H1 (cell line): ENCODE measurements around the gene RPL41. TPM values are rescaled to one million over a fixed set of nuclear protein-coding genes. Genes with fewer than 3 reads are reported as not detected.

Experiments
- CTCF ChIA-PET: fragments of 300-600 bp; sonication (Branson Sonifier 250); formaldehyde crosslinking; loops from one replicate; lab custom pipeline; 2021; ENCODE audit not compliant: partially characterized antibody; lab: Charles Lee
- POLR2A ChIA-PET: fragments of 300-600 bp; sonication (Branson Sonifier 250); formaldehyde crosslinking; loops from one replicate; lab custom pipeline; 2021; ENCODE audit warnings: inconsistent platforms; ENCODE audit not compliant: partially characterized antibody; lab: Charles Lee
- DNase-seq, 2 experiments: peaks; one replicate each; pipeline versions ENCODE4 v3.0.0 to v3.0.0-alpha.2; 2010 to 2022; ENCODE audit warnings: low spot score in 2 of 2, low read depth in 1 of 2, mixed read lengths in 1 of 2
- FAIRE-seq: peaks from 2 replicates; lab custom pipeline; 2011; peaks lifted over from hg19 to GRCh38; lab: Jason Lieb, UNC
- H2AFZ ChIP-seq: 2 replicates; pipeline ENCODE4 v1.8.1; 2012; ENCODE audit warnings: low read length, inconsistent platforms
- H2AK5ac ChIP-seq: 2 replicates; pipeline ENCODE4 v1.6.1; 2013; ENCODE audit warnings: low read depth, low read length
- H2BK120ac ChIP-seq: replicated peaks from 2 replicates; pipeline ENCODE3; 2013; ENCODE audit warnings: low read depth, low read length, inconsistent platforms
- H2BK12ac ChIP-seq: 2 replicates; pipeline ENCODE4 v1.6.1; 2013; ENCODE audit warnings: low read depth, low read length
- H2BK15ac ChIP-seq: 2 replicates; pipeline ENCODE4 v1.6.1; 2013; ENCODE audit warnings: low read length
- H2BK20ac ChIP-seq: 2 replicates; pipeline ENCODE4 v1.6.1; 2013; ENCODE audit warnings: low read length
- H2BK5ac ChIP-seq: 2 replicates; pipeline ENCODE4 v1.6.1; 2013; ENCODE audit warnings: low read depth, low read length
- H3K14ac ChIP-seq: 2 replicates; pipeline ENCODE4 v1.6.1; 2013; ENCODE audit warnings: inconsistent platforms; ENCODE audit not compliant: insufficient read length
- H3K18ac ChIP-seq: 2 replicates; pipeline ENCODE4 v1.6.1; 2013; ENCODE audit warnings: low read length; ENCODE audit errors: extremely low read depth
- H3K23ac ChIP-seq: 2 replicates; pipeline ENCODE4 v1.6.1; 2013; ENCODE audit warnings: inconsistent platforms; ENCODE audit not compliant: insufficient read length
- H3K23me2 ChIP-seq: 2 replicates; pipeline ENCODE4 v1.6.1; 2013; ENCODE audit warnings: low read depth, low read length
- H3K27ac ChIP-seq: 2 replicates; pipeline ENCODE4 v1.6.1; 2011; ENCODE audit warnings: low read depth, low read length, inconsistent platforms
- H3K27me3 ChIP-seq, 4 experiments: replicated peaks in 1 of 4; 1 replicate in 1 of 4; 2 replicates in 3 of 4; pipeline versions ENCODE4 v1.6.1 to v1.8.1; 2011 to 2013; ENCODE audit warnings: low read length in 3 of 4, mild to moderate bottlenecking in 3 of 4, inconsistent platforms in 2 of 4, mixed read lengths in 2 of 4, moderate library complexity in 1 of 4; ENCODE audit not compliant: control insufficient read depth in 3 of 4, insufficient read depth in 3 of 4; ENCODE audit errors: extremely low read depth in 1 of 4
- H3K36me3 ChIP-seq, 4 experiments: 2 replicates each; pipeline versions ENCODE4 v1.6.1 to v1.8.1; 2011 to 2013; ENCODE audit warnings: mild to moderate bottlenecking in 4 of 4, low read length in 3 of 4, moderate library complexity in 2 of 4, control low read depth in 1 of 4, inconsistent platforms in 1 of 4; ENCODE audit not compliant: insufficient read depth in 4 of 4, control insufficient read depth in 2 of 4
- H3K4ac ChIP-seq: replicated peaks from 2 replicates; pipeline ENCODE3; 2013; ENCODE audit warnings: low read length, low read depth, mixed read lengths, inconsistent platforms; ENCODE audit not compliant: insufficient read length
- H3K4me1 ChIP-seq, 4 experiments: replicated peaks in 1 of 4; 1 replicate in 1 of 4; 2 replicates in 3 of 4; pipeline versions ENCODE4 v1.6.1 to v1.8.1; 2011 to 2013; ENCODE audit warnings: low read length in 3 of 4, inconsistent platforms in 2 of 4, mixed read lengths in 1 of 4; ENCODE audit not compliant: insufficient read depth in 4 of 4, control insufficient read depth in 3 of 4
- H3K4me2 ChIP-seq, 2 experiments: 2 replicates each; pipeline versions ENCODE4 v1.6.1 to v1.8.1; 2011 to 2013; ENCODE audit warnings: low read depth in 2 of 2, low read length in 2 of 2, control low read depth in 1 of 2, inconsistent platforms in 1 of 2, mild to moderate bottlenecking in 1 of 2; ENCODE audit not compliant: insufficient read depth in 1 of 2
- H3K4me3 ChIP-seq, 4 experiments: fragments of 200-600, 300-600 bp in 1 of 4; sonication (generic), shearing (Covaris generic), sonication (Bioruptor Twin) in 1 of 4; 2 replicates each; pipeline versions ENCODE4 v1.5.1 to v1.8.1; 2011 to 2016; ENCODE audit warnings: low read length in 4 of 4, low read depth in 3 of 4, control low read depth in 2 of 4, inconsistent platforms in 2 of 4, mild to moderate bottlenecking in 2 of 4, mixed read lengths in 1 of 4, moderate library complexity in 1 of 4; ENCODE audit not compliant: insufficient read depth in 2 of 4; ENCODE audit errors: extremely low read depth in 1 of 4
- H3K56ac ChIP-seq: replicated peaks from 2 replicates; pipeline ENCODE3; 2013; ENCODE audit warnings: low read depth, mild to moderate bottlenecking, mixed read lengths, low read length, inconsistent platforms; ENCODE audit not compliant: insufficient read length
- H3K79me1 ChIP-seq: 2 replicates; pipeline ENCODE4 v1.6.1; 2013; ENCODE audit warnings: low read depth, low read length, control low read depth
- H3K79me2 ChIP-seq, 2 experiments: 2 replicates each; pipeline versions ENCODE4 v1.6.1 to v1.8.1; 2012 to 2013; ENCODE audit warnings: low read length in 2 of 2, mild to moderate bottlenecking in 2 of 2, inconsistent platforms in 1 of 2; ENCODE audit not compliant: insufficient read depth in 2 of 2, control insufficient read depth in 1 of 2
- H3K9ac ChIP-seq, 4 experiments: replicated peaks in 1 of 4; 1 replicate in 1 of 4; 2 replicates in 3 of 4; pipeline versions ENCODE4 v1.6.1 to v1.8.1; 2011 to 2013; ENCODE audit warnings: low read depth in 3 of 4, low read length in 3 of 4, control low read depth in 2 of 4, mild to moderate bottlenecking in 2 of 4, moderate library complexity in 2 of 4, inconsistent platforms in 1 of 4; ENCODE audit errors: extremely low read depth in 1 of 4
- H3K9me3 ChIP-seq, 2 experiments: 2 replicates each; pipeline versions ENCODE4 v1.6.1 to v1.8.1; 2012 to 2013; ENCODE audit warnings: mild to moderate bottlenecking in 2 of 2, moderate library complexity in 2 of 2, control low read depth in 1 of 2, inconsistent platforms in 1 of 2, low read depth in 1 of 2, low read length in 1 of 2, mixed read lengths in 1 of 2; ENCODE audit not compliant: insufficient read depth in 2 of 2
- H4K20me1 ChIP-seq, 2 experiments: replicated peaks in 1 of 2; 2 replicates each; pipeline versions ENCODE3 to v1.8.1; 2011 to 2013; ENCODE audit warnings: inconsistent platforms in 2 of 2, low read length in 2 of 2, mild to moderate bottlenecking in 1 of 2; ENCODE audit not compliant: insufficient read depth in 2 of 2, control insufficient read depth in 1 of 2
- H4K5ac ChIP-seq: 2 replicates; pipeline ENCODE4 v1.6.1; 2013; ENCODE audit warnings: low read length, low read depth, mixed read lengths, inconsistent platforms; ENCODE audit not compliant: insufficient read length
- H4K8ac ChIP-seq: 2 replicates; pipeline ENCODE4 v1.8.0; 2013; ENCODE audit warnings: mild to moderate bottlenecking, moderate library complexity, low read length, inconsistent platforms; ENCODE audit not compliant: insufficient read depth; ENCODE audit errors: extremely low read depth
- H4K91ac ChIP-seq: replicated peaks from 2 replicates; pipeline ENCODE3; 2013; ENCODE audit warnings: low read length, mixed read lengths, inconsistent platforms; ENCODE audit not compliant: insufficient read length
- ATF2 ChIP-seq: IDR thresholded peaks from 2 replicates; pipeline ENCODE4 v1.6.1; 2012; ENCODE audit warnings: low read length, inconsistent platforms
- BACH1 ChIP-seq: IDR thresholded peaks from 2 replicates; pipeline ENCODE4 v1.6.1; 2012; ENCODE audit warnings: low read length, improper control_type of control experiment
- FOSL1 ChIP-seq: IDR thresholded peaks from 2 replicates; pipeline ENCODE4 v1.6.1; 2011; ENCODE audit warnings: mild to moderate bottlenecking, low read depth, low read length, moderate library complexity; ENCODE audit not compliant: insufficient read depth
- HDAC6 ChIP-seq: IDR thresholded peaks from one replicate; pipeline ENCODE4 v1.7.1; 2012; ENCODE audit warnings: low read depth, mild to moderate bottlenecking, inconsistent platforms, low read length, moderate library complexity
- KDM5A ChIP-seq: fragments of 200-600 bp; IDR thresholded peaks from 2 replicates; pipeline ENCODE4 v1.7.1; 2012; ENCODE audit warnings: mild to moderate bottlenecking, low read length, inconsistent platforms, mixed read lengths
- MAFK ChIP-seq: IDR thresholded peaks from 2 replicates; pipeline ENCODE4 v1.6.1; 2012; ENCODE audit warnings: low read depth, mild to moderate bottlenecking, improper control_type of control experiment, low read length
- POLR2A ChIP-seq, 2 experiments: IDR thresholded peaks; 1 replicate in 1 of 2; 2 replicates in 1 of 2; pipeline ENCODE4 v1.6.1; 2011; ENCODE audit warnings: low read depth in 2 of 2, low read length in 2 of 2, mild to moderate bottlenecking in 2 of 2; ENCODE audit errors: control extremely low read depth in 1 of 2
- POLR2AphosphoS5 ChIP-seq: IDR thresholded peaks from 2 replicates; pipeline ENCODE4 v1.6.1; 2011; ENCODE audit warnings: low read depth, low read length
- RNF2 ChIP-seq: fragments of 200-900, 300-1000 bp; sonication (generic); IDR thresholded peaks from 2 replicates; pipeline ENCODE4 v1.7.1; 2016; ENCODE audit warnings: borderline replicate concordance, low read depth, mild to moderate bottlenecking, antibody characterized with exemption, low read length; ENCODE audit not compliant: poor library complexity, severe bottlenecking; ENCODE audit errors: missing control alignments
- SP4 ChIP-seq: IDR thresholded peaks from 2 replicates; pipeline ENCODE4 v1.6.1; 2012; ENCODE audit warnings: low read length, inconsistent platforms
- WGBS, 2 experiments: shearing (Covaris generic) in 1 of 2; methylation state at CpG; one replicate each; pipeline versions ENCODE4 v1.1.6 to v1.1.7; 2013 to 2015; ENCODE audit warnings: low lambda C conversion rate in 2 of 2, mixed read lengths in 2 of 2, inconsistent platforms in 1 of 2, low coverage in 1 of 2, missing lambda C conversion rate in 1 of 2; ENCODE audit not compliant: insufficient replicate concordance in 2 of 2, insufficient coverage in 1 of 2, insufficient read length in 1 of 2; ENCODE audit errors: extremely low coverage in 1 of 2, missing lambda C conversion rate in 1 of 2; 5-methylcytosine and 5-hydroxymethylcytosine counted together
- polyA plus RNA-seq, 7 experiments: library from polyadenylated mRNA; depleted of rRNA in 3 of 7; stranded (reverse) in 5 of 7; unstranded in 2 of 7; fragments of >200 nt in 5 of 7; fragments of 200-250 nt in 2 of 7; gene quantifications; 1 replicate in 5 of 7; 2 replicates in 1 of 7; 4 replicates in 1 of 7; pipeline versions ENCODE4 v1.2.1 to v1.2.3, GENCODE V29; 2011 to 2013; ENCODE audit warnings: missing spikeins in 2 of 7, mixed read lengths in 2 of 7
- total RNA-seq: library from RNA; stranded (reverse); fragmentation: NEBNext Ultra II Directional; extraction: Animal tissue kit (Norgen Biotek cat#: 25700); gene quantifications from 2 replicates; pipeline ENCODE4 v1.2.1, GENCODE V29; 2021

Gene RPL41
- total and polyA plus RNA-seq, 2 of the 8 experiments (the other 6 are each of a cell fraction or from before 2014, with no cell fraction given), result 4,440 to 16,488 TPM

DNA sequence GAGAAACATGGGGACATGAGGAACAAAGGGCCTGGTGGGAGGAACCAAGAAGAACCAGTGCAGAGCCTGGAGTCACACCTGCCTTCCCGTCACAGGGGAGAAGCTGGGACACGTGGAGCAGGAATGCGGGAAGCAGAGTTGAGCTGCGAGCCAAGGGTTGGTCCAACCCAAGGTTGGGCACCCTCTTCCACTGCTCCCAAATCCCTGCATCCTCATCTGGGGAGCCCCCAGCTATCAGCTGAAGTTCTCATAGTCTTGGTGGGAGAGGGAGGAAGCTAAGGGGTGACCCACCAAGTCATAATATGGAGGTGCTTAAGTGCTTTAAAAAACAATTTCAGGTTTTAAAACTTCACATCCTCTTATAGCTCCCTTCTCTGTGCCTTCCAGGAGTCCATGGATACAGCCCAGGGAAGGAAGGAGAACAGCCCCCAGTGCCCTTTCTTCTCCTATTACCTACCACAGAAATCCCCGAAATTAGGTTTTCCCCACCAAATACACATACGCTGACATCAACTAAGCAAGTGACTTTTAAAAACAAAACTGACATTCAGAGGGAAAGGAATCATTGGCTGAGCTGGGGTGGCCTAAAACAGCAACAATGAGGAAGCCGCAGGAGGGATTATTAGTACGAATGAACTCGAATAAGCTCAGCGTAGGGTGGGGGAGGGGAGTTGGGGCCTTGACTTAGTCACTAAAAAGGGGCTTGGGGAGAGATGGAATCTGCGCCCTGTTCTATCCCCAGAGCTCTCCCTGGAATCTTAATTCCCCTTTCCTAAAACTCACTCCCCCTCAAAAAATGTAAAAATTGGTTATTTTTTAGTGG, 46.2 kb downstream of the RPL41 start:
- Histone ChIP-seq H3K4ac (no peak overlapping the region), H4K8ac (no peak overlapping the region), H2BK20ac (no peak overlapping the region), H4K91ac (no peak overlapping the region), H2BK15ac (no peak overlapping the region), H2BK5ac (peak overlapping the region; percentile 63; the same call in 1 of the 2 replicates), H3K79me1 (peaks cover 3% of the 10 kb centered on the region; the same call in 1 of the 2 replicates), H4K5ac (no peak overlapping the region), H3K56ac (no peak overlapping the region), H3K4me3 (no peak overlapping the region), H3K36me3 (peaks cover 34 to 76% (median 59%) of the 10 kb centered on the region in 4 experiments), H3K27me3 (no peaks in the 10 kb centered on the region), H3K79me2 (peaks cover 3 to 25% of the 10 kb centered on the region in 2 experiments), H2AFZ (no peak overlapping the region), H4K20me1 (peaks cover 11 to 23% of the 10 kb centered on the region in 2 experiments), H3K4me2 (no peak overlapping the region; a peak in 1 of 4 replicates), H2BK120ac (no peak overlapping the region), H3K9ac (no peak overlapping the region; a peak in 1 of 7 replicates), H3K18ac (no peak overlapping the region), H3K9me3 (no peaks in the 10 kb centered on the region), H3K23ac (no peak overlapping the region), H3K27ac (no peak overlapping the region), H3K23me2 (peaks cover 15% of the 10 kb centered on the region), H2AK5ac (no peak overlapping the region), H3K14ac (no peak overlapping the region), H3K4me1 (peaks cover 3 to 28% (median 16%) of the 10 kb centered on the region in 4 experiments), H2BK12ac (no peak overlapping the region)
- CTCF ChIA-PET, result interaction anchor here (0.7 to 6.8 kb wide), 14 partner anchors 11 to 1019 kb away, joined by 3 to 47 read pairs (median 4); partner anchors contain the start of genes COQ10A, ESYT1, MYL6B and RNF41
- POLR2A ChIA-PET, result interaction anchor here (0.7 to 15.6 kb wide), 22 partner anchors 9 to 237 kb away, joined by 3 to 656 read pairs (median 4); partner anchors contain the start of genes CNPY2, ERBB3, PA2G4 and RNF41
- FAIRE-seq (no peak), DNase-seq (no peak)
- WGBS, 2 experiments, result 84% methylated on average over 11 of the region's 11 CpGs; no CpG with 5 or more reads in 1 of the 2 experiments
- peak; percentile 16; the same call in 1 of the 2 replicates for TF ChIP-seq ATF2
- TF ChIP-seq FOSL1, result no peak
- TF ChIP-seq POLR2A (IDR thresholded peaks at IDR 0.05; ENCODE audit: control extremely low read depth in 1 of 2, low read depth in 2 of 2, low read length in 2 of 2), result peak; percentile 55 to 86
- no peak for TF ChIP-seq HDAC6
- no peak for TF ChIP-seq KDM5A
- no peak for TF ChIP-seq RNF2
- TF ChIP-seq POLR2AphosphoS5, result peak; percentile 89
- no peak for TF ChIP-seq SP4
- no peak for TF ChIP-seq BACH1
- TF ChIP-seq MAFK, result no peak
